ENCODE data around the gene ARAP3. TPM values are rescaled to one million over a fixed set of nuclear protein-coding genes. Genes with fewer than 3 reads are reported as not detected.

The ARAP3 gene
- total and polyA plus RNA-seq, 9 of the 15 experiments (the other 6 are each of a cell fraction or from before 2014, with no cell fraction given): 0.83 to 25.7 (median 6.4) TPM

DNA sequence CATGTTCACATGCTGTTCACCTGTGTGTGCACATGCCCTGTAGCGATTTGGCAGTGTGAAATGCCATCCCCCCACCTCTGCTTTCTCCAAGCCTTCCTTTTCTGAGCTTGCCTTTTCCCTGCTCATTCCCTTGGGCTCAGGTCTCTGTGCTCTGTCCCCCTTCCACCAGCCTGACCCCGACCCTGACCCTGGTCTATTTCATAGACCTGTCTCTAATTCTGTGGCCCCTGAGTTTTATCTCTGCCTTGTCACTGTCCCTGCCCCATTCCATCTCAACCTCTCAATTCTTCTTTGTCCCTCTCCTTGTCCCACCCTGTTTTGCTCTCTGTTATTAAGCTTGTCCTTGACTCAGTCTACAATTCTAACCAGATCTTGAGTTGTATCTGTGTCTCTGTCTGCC lies 735 bp downstream of the ARAP3 start (continued):
- 0 out of 2 replicates have a peak, but pooled peaks have one; percentile 42 for TF ChIP-seq NKRF (IDR thresholded peaks at IDR 0.05; ENCODE audit: borderline replicate concordance)
- no peak for TF ChIP-seq MCM7 (IDR thresholded peaks at IDR 0.05)
- TF ChIP-seq, protein P1, sequence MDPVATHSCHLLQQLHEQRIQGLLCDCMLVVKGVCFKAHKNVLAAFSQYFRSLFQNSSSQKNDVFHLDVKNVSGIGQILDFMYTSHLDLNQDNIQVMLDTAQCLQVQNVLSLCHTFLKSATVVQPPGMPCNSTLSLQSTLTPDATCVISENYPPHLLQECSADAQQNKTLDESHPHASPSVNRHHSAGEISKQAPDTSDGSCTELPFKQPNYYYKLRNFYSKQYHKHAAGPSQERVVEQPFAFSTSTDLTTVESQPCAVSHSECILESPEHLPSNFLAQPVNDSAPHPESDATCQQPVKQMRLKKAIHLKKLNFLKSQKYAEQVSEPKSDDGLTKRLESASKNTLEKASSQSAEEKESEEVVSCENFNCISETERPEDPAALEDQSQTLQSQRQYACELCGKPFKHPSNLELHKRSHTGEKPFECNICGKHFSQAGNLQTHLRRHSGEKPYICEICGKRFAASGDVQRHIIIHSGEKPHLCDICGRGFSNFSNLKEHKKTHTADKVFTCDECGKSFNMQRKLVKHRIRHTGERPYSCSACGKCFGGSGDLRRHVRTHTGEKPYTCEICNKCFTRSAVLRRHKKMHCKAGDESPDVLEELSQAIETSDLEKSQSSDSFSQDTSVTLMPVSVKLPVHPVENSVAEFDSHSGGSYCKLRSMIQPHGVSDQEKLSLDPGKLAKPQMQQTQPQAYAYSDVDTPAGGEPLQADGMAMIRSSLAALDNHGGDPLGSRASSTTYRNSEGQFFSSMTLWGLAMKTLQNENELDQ (CRISPR knock-in tag; IDR thresholded peaks at IDR 0.05; ENCODE audit: borderline replicate concordance): no peak
- peak; percentile 57; the same call in 1 of the 2 replicates for TF ChIP-seq THRB (CRISPR knock-in tag; conservative IDR thresholded peaks at IDR 0.05)
- TF ChIP-seq CLOCK (CRISPR knock-in tag; IDR thresholded peaks at IDR 0.05; ENCODE audit: borderline replicate concordance): no peak
- peak; percentile 81 for TF ChIP-seq ZNF589 (CRISPR knock-in tag; IDR thresholded peaks at IDR 0.05; ENCODE audit: low read depth)
- TF ChIP-seq ZBTB11 (CRISPR knock-in tag; IDR thresholded peaks at IDR 0.05): peak in 1 of 3 experiments; percentile 18; a peak in 1 of 6 replicates
- TF ChIP-seq ZBTB1 (CRISPR knock-in tag; IDR thresholded peaks at IDR 0.05; ENCODE audit: borderline replicate concordance, low read depth): no peak
- 0 out of 4 replicates have a peak, but pooled peaks of 1 of the 2 experiments have one; percentile 19 for TF ChIP-seq FOXA3 (CRISPR knock-in tag; conservative IDR thresholded peaks at IDR 0.05 in 1 of 2, IDR thresholded peaks at IDR 0.05 in 1 of 2)
- TF ChIP-seq EZH2 (IDR thresholded peaks at IDR 0.05; ENCODE audit: borderline replicate concordance, low read depth, low read length): no peak
- no peak for TF ChIP-seq PCBP2 (IDR thresholded peaks at IDR 0.05; ENCODE audit: low read depth, low read length, poor library complexity, severe bottlenecking)
- peak in 1 of 2 experiments; percentile 43; a peak in 1 of 4 replicates for TF ChIP-seq ARNT (IDR thresholded peaks at IDR 0.05)

All from K562 (cell line).